Neural cell (in vitro differentiated cells): Measurements from ENCODE around the gene CYP2W1.

ENCODE experiments used
- CTCF ChIP-seq: fragments of 450-650 bp; IDR thresholded peaks from 2 replicates; pipeline ENCODE4 v1.5.1; 2014; ENCODE audit warnings: antibody characterized with exemption, mild to moderate bottlenecking, moderate library complexity; ENCODE audit not compliant: poor library complexity, severe bottlenecking
- EP300 ChIP-seq: fragments of 450-650 bp; conservative IDR thresholded peaks from 2 replicates; pipeline ENCODE4 v1.6.1; 2014; ENCODE audit warnings: antibody characterized with exemption, mild to moderate bottlenecking, moderate library complexity; ENCODE audit not compliant: poor library complexity, severe bottlenecking
- EZH2 ChIP-seq: fragments of 200-600, 300-800 bp; shearing (Covaris generic), sonication (generic); IDR thresholded peaks from 2 replicates; pipeline ENCODE4 v1.6.1; 2014; ENCODE audit warnings: antibody characterized with exemption, low read length, borderline replicate concordance, mild to moderate bottlenecking; ENCODE audit not compliant: insufficient read depth, poor library complexity, severe bottlenecking
- POLR2AphosphoS5 ChIP-seq: IDR thresholded peaks from 2 replicates; pipeline ENCODE4 v1.6.1; 2012
- REST ChIP-seq: IDR thresholded peaks from 2 replicates; pipeline ENCODE4 v1.6.1; 2012; ENCODE audit warnings: borderline replicate concordance
- SMC3 ChIP-seq: fragments of 450-650 bp; conservative IDR thresholded peaks from 2 replicates; pipeline ENCODE4 v1.6.1; 2014; ENCODE audit warnings: antibody characterized with exemption, mild to moderate bottlenecking, moderate library complexity; ENCODE audit not compliant: poor library complexity
- TAF1 ChIP-seq: IDR thresholded peaks from 2 replicates; pipeline ENCODE4 v1.6.1; 2012; ENCODE audit warnings: low read depth

GRCh38 chr7:1019255-1019785 is 36.3 kb downstream of the CYP2W1 start:
- no peak for TF ChIP-seq POLR2AphosphoS5
- no peak for TF ChIP-seq CTCF
- TF ChIP-seq REST = no peak
- no peak for TF ChIP-seq SMC3
- no peak for TF ChIP-seq EZH2
- no peak for TF ChIP-seq EP300
- no peak for TF ChIP-seq TAF1
